K562 (cell line): ENCODE measurements around the gene METTL8. TPM values are rescaled to one million over a fixed set of nuclear protein-coding genes. Genes with fewer than 3 reads are reported as not detected.
A peak's percentile ranks its signal among the peaks of the same experiment; 100 is the strongest.

Experiments used
- ATAC-seq: fragments of 200-7000 bp; cut with Tn5 transposase; 3 replicates; pipeline ENCODE4 v1.9.1; 2020; ENCODE audit warnings: moderate library complexity
- BruUV-seq: library from RNA; stranded (reverse); fragments of 400-500 nt; replicated peaks from 2 replicates; lab custom pipeline; 2021; lab: Mats Ljungman, UMichigan
- CTCF ChIA-PET: fragments of 300-600 bp; formaldehyde crosslinking; extraction: SDS; loops from one replicate; lab custom pipeline; 2021; ENCODE audit warnings: low intra/inter-chr PET ratio; lab: Yijun Ruan, JAX
- POLR2A ChIA-PET: fragments of 300-600, 350-650 bp; sonication (Branson Sonifier 250); formaldehyde crosslinking; extraction: SDS; loops from one replicate; lab custom pipeline; 2021; ENCODE audit warnings: antibody characterized with exemption, inconsistent platforms; lab: Yijun Ruan, JAX
- DNase-seq, 4 experiments: peaks; one replicate each; pipeline versions ENCODE4 v3.0.0 to v3.0.0-alpha.2; 2011 to 2018; ENCODE audit warnings: low spot score in 3 of 4, mixed read lengths in 3 of 4; ENCODE audit errors: extremely low read depth in 1 of 4
- FAIRE-seq: peaks from 2 replicates; lab custom pipeline; 2011; peaks lifted over from hg19 to GRCh38; lab: Jason Lieb, UNC
- H2AFZ ChIP-seq: 2 replicates; pipeline ENCODE4 v1.6.0; 2011; ENCODE audit warnings: low read depth, low read length, control low read depth, inconsistent platforms
- H3K27ac ChIP-seq: fragments of 200-600 bp; 3 replicates; pipeline ENCODE4 v1.8.0; 2011; ENCODE audit warnings: low read depth, mild to moderate bottlenecking, control low read depth, inconsistent platforms, low read length, moderate library complexity, mixed read lengths; ENCODE audit errors: extremely low read depth
- H3K27me3 ChIP-seq, 2 experiments: fragments of 300-600 bp in 1 of 2; 2 replicates in 1 of 2; 3 replicates in 1 of 2; pipeline versions ENCODE4 v1.6.0 to v1.8.0; 2011; ENCODE audit warnings: inconsistent platforms in 2 of 2, low read length in 2 of 2, mild to moderate bottlenecking in 1 of 2, mixed read lengths in 1 of 2, moderate library complexity in 1 of 2; ENCODE audit not compliant: control insufficient read depth in 2 of 2, insufficient read depth in 2 of 2
- H3K36me3 ChIP-seq: fragments of 300-600 bp; 3 replicates; pipeline ENCODE4 v1.8.0; 2011; ENCODE audit warnings: mild to moderate bottlenecking, low read length, inconsistent platforms; ENCODE audit not compliant: control insufficient read depth, insufficient read depth
- H3K4me1 ChIP-seq, 2 experiments: fragments of 200-600 bp in 1 of 2; replicated peaks in 1 of 2; 2 replicates in 1 of 2; 3 replicates in 1 of 2; pipeline versions ENCODE4 v1.5.1 to v1.8.0; 2011; ENCODE audit warnings: inconsistent platforms in 2 of 2, low read length in 2 of 2, mild to moderate bottlenecking in 1 of 2, mixed read lengths in 1 of 2, moderate library complexity in 1 of 2; ENCODE audit not compliant: control insufficient read depth in 2 of 2, insufficient read depth in 2 of 2
- H3K4me2 ChIP-seq: 2 replicates; pipeline ENCODE4 v1.6.1; 2011; ENCODE audit warnings: low read length, control low read depth, inconsistent platforms, mixed read lengths; ENCODE audit not compliant: insufficient read depth
- H3K4me3 ChIP-seq: fragments of 200-600 bp; sonication (generic), shearing (Covaris generic); 2 replicates; pipeline ENCODE4 v1.5.1; 2016; ENCODE audit warnings: control low read depth, inconsistent platforms
- H3K79me2 ChIP-seq: fragments of 200-600 bp; 3 replicates; pipeline ENCODE4 v1.8.0; 2011; ENCODE audit warnings: low read length, inconsistent platforms; ENCODE audit not compliant: control insufficient read depth, insufficient read depth
- H3K9ac ChIP-seq, 2 experiments: 2 replicates each; pipeline versions ENCODE4 v1.6.0 to v1.6.1; 2011; ENCODE audit warnings: low read depth in 2 of 2, low read length in 2 of 2, control low read depth in 1 of 2, inconsistent platforms in 1 of 2, mild to moderate bottlenecking in 1 of 2, mixed read lengths in 1 of 2; ENCODE audit not compliant: insufficient read depth in 1 of 2
- H3K9me1 ChIP-seq: one replicate; pipeline ENCODE4 v1.6.0; 2011; ENCODE audit warnings: inconsistent platforms, mild to moderate bottlenecking, low read length, moderate library complexity; ENCODE audit not compliant: control insufficient read depth, insufficient read depth
- H3K9me3 ChIP-seq: replicated peaks from 2 replicates; pipeline ENCODE4 v1.5.1; 2011; ENCODE audit warnings: low read depth, low read length, inconsistent platforms; ENCODE audit not compliant: control insufficient read depth, insufficient read depth
- H4K20me1 ChIP-seq: replicated peaks from 2 replicates; pipeline ENCODE4 v1.6.1; 2011; ENCODE audit warnings: low read length, inconsistent platforms, mixed read lengths; ENCODE audit not compliant: control insufficient read depth, insufficient read depth
- PBX2 ChIP-seq, 2 experiments: IDR thresholded peaks in 1 of 2; conservative IDR thresholded peaks in 1 of 2; 2 replicates each; pipeline ENCODE4 v1.6.1; 2016; ENCODE audit warnings: low read depth in 2 of 2, mild to moderate bottlenecking in 1 of 2, missing compliant biosample characterization in 1 of 2, missing genetic modification characterization in 1 of 2, moderate library complexity in 1 of 2
- ZFP1 ChIP-seq: fragments of 450-650 bp; formaldehyde crosslinking; IDR thresholded peaks from 2 replicates; pipeline ENCODE4 v1.4.0; 2020; ENCODE audit warnings: mild to moderate bottlenecking, mixed read lengths
- WGBS: fragments of 100-300 bp; shearing (Covaris generic); methylation state at CpG from one replicate; pipeline ENCODE4 v1.1.6; 2016; ENCODE audit warnings: low coverage, mixed read lengths; ENCODE audit not compliant: insufficient coverage; ENCODE audit errors: missing lambda C conversion rate; 5-methylcytosine and 5-hydroxymethylcytosine counted together
- in situ Hi-C: fragments of 300-500 bp; cut with MboI; formaldehyde crosslinking; loops from 4 replicates; pipeline ENCODE4 v1.15.0; 2018; ENCODE audit warnings: inconsistent platforms, mixed read lengths
- intact Hi-C: fragments of 100-400 bp; cut with micrococcal nuclease; formaldehyde crosslinking; loops from 2 replicates; pipeline ENCODE4 v1.14.2; 2022
- polyA plus RNA-seq, 8 experiments: library from polyadenylated mRNA; depleted of rRNA in 4 of 8; stranded (reverse) in 5 of 8; unstranded in 3 of 8; fragments of >200 nt; fragmentation: Nextera tagmentation in 2 of 8; fragmentation: Illumina TruSeq in 1 of 8; extraction: Ambion mirVana in 2 of 8; extraction: Trizol in 1 of 8; gene quantifications; 2 replicates each; pipeline versions ENCODE4 v1.2.1 to v1.2.3, GENCODE V29; 2011 to 2014; ENCODE audit warnings: inconsistent platforms in 1 of 8, missing spikeins in 1 of 8
- total RNA-seq, 7 experiments: library from RNA; depleted of rRNA in 6 of 7; stranded (reverse); fragments of >200 nt in 6 of 7; fragmentation: Illumina TruSeq in 2 of 7; extraction: Trizol in 2 of 7; gene quantifications; 2 replicates each; pipeline versions ENCODE4 v1.2.1 to v1.2.3, GENCODE V29; 2011 to 2021; ENCODE audit warnings: low replicate concordance in 1 of 7

The METTL8 gene
- total and polyA plus RNA-seq, 9 of the 15 experiments (the other 6 are each of a cell fraction or from before 2014, with no cell fraction given) = 12.9 to 52.6 (median 33.7) TPM

- Histone ChIP-seq H3K79me2 (peaks cover 17% of the 10 kb centered on the region; the same call in 2 of the 3 replicates), H3K4me1 (no peaks in the 10 kb centered on the region; a peak in 1 of 5 replicates), H3K27me3 (no peaks in the 10 kb centered on the region), H2AFZ (no peak overlapping the region), H3K4me3 (no peak overlapping the region), H3K27ac (no peak overlapping the region), H3K9me3 (0 out of 2 replicates have a peak, but pooled peaks cover 3% of the 10 kb centered on the region), H3K9ac (no peak overlapping the region), H3K36me3 (0 out of 3 replicates have a peak, but pooled peaks cover 5% of the 10 kb centered on the region), H4K20me1 (no peaks in the 10 kb centered on the region), H3K9me1 (no peaks in the 10 kb centered on the region), H3K4me2 (no peak overlapping the region)
- peak; percentile 90 for TF ChIP-seq ZFP1 (CRISPR knock-in tag)
- no peak for TF ChIP-seq PBX2 (CRISPR knock-in tag; IDR thresholded peaks at IDR 0.05; ENCODE audit: low read depth)
- no peak for TF ChIP-seq PBX2 (tag; conservative IDR thresholded peaks at IDR 0.05; ENCODE audit: low read depth)
- peak in 2 of 4 experiments; percentile 30 to 37 for DNase-seq
- no peak for ATAC-seq
- BruUV-seq = no TSS peak
- POLR2A ChIA-PET = no interaction called here
- no peak for FAIRE-seq
- CTCF ChIA-PET = no interaction called here
- in situ Hi-C loops = no loop called here
- intact Hi-C loops = no loop called here
- WGBS = 91% methylated on average over 1 of the region's 1 CpG
Observed at GRCh38 chr2:171401947-171402346, 31.8 kb downstream of the METTL8 start.
